Testis (tissue), 3 donors: ENCODE results near the gene OPCML. TPM values are rescaled to one million over a fixed set of nuclear protein-coding genes. Genes with fewer than 3 reads are reported as not detected.

Experiments
- DNase-seq: peaks from one replicate; pipeline ENCODE4 v3.0.0-alpha.2; 2019
- H3K27ac ChIP-seq, 2 donors: fragments of 200-600 bp; sonication (generic); one replicate each; pipeline ENCODE4 v1.5.1; 2019
- H3K27me3 ChIP-seq: fragments of 200-600 bp; sonication (generic); one replicate; pipeline ENCODE4 v1.5.1; 2019
- H3K36me3 ChIP-seq: fragments of 200-600 bp; sonication (generic); one replicate; pipeline ENCODE4 v1.5.1; 2017; ENCODE audit warnings: low read depth; ENCODE audit errors: missing control alignments
- H3K4me1 ChIP-seq: fragments of 200-600 bp; sonication (generic); one replicate; pipeline ENCODE4 v1.5.1; 2019
- H3K4me3 ChIP-seq, 2 donors: fragments of 200-600 bp; sonication (generic); one replicate each; pipeline ENCODE4 v1.5.1; 2017 to 2019
- H3K9me3 ChIP-seq: fragments of 200-600 bp; sonication (generic); one replicate; pipeline ENCODE4 v1.5.1; 2017
- CTCF ChIP-seq, 3 experiments: fragments of 450-650 bp in 2 of 3; fragments of 200-600 bp in 1 of 3; sonication (generic) in 1 of 3; IDR thresholded peaks; one replicate each; pipeline ENCODE4 v1.5.1; 2016 to 2019; ENCODE audit warnings: antibody characterized with exemption in 3 of 3, mild to moderate bottlenecking in 2 of 3, moderate library complexity in 1 of 3
- POLR2A ChIP-seq: fragments of 450-650 bp; IDR thresholded peaks from one replicate; pipeline ENCODE4 v1.6.1; 2017; ENCODE audit warnings: antibody characterized with exemption, mild to moderate bottlenecking, moderate library complexity
- WGBS, 2 donors: methylation state at CpG; one replicate each; pipeline ENCODE4 v1.1.5; 2018; 5-methylcytosine and 5-hydroxymethylcytosine counted together
- intact Hi-C: fragments of 100-400 bp; cut with DNase I; formaldehyde crosslinking; loops from one replicate; pipeline ENCODE4 v1.15.1; 2023; ENCODE audit warnings: low total_unique reads
- polyA plus RNA-seq: library from polyadenylated mRNA; stranded (reverse); fragments of 350-450 nt; fragmentation: Illumina TruSeq; extraction: RNeasy Lipid Tissue Mini Kit (QIAGEN cat#74804); gene quantifications from one replicate; pipeline ENCODE4 v1.2.3, GENCODE V29; 2014; ENCODE audit warnings: low read depth, low replicate concordance; ENCODE audit not compliant: insufficient read depth
- total RNA-seq, 2 donors: library from RNA; depleted of rRNA; stranded (reverse); fragments of >200 nt; gene quantifications; one replicate each; pipeline ENCODE4 v1.2.3, GENCODE V29; 2016

The OPCML gene
- total and polyA plus RNA-seq, 3 donors from 2014 or later = 0.16 to 2.7 (median 0.62) TPM

GRCh38 chr11:132586801-132587200 is 945.5 kb downstream of the OPCML start:
- TF ChIP-seq POLR2A (no peak), CTCF (IDR thresholded peaks at IDR 0.05) (no peak)
- no peak for DNase-seq
- no peak overlapping the region for H3K4me3 ChIP-seq
- WGBS, 2 donors = 71 to 79% methylated on average over 2 of the region's 2 CpGs
- H3K36me3 ChIP-seq = no peaks in the 10 kb centered on the region
- H3K9me3 ChIP-seq = no peaks in the 10 kb centered on the region
- intact Hi-C loops = no loop called here
- H3K27ac ChIP-seq = no peak overlapping the region
- H3K4me1 ChIP-seq = peaks cover 5% of the 10 kb centered on the region
- no peaks in the 10 kb centered on the region for H3K27me3 ChIP-seq

DNA sequence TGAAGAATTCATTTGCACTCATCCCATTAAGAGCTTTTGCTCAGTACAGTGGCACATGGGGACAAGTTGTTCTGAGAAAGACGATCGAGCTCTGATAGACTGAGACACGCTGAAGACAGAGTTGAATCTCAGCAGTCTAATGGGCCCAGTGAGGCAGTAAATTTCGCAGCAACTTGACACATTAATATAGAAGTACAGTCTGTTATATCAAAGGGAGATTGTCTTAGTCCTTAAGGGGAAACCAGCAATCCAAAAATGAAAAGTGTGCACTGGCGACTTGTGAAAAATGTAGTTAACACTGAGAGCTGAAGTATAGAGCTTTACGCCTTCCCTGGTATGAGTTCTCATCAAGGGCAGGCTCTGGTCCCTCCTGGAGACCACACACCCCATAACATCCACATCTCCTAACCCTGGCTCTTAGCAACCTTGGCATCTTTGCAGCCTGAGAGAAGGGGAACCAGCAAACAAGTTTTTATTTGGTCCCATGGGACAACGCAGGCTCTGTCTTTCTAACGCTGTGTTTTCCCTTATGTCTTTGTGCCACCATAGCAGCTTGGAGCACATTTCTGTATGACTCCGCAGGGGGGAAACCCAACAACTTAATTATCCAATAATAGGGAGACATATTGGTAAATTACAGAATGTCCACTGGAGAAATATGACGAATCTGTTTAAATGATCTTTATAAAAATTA is 952.5 kb downstream of the OPCML start:
- intact Hi-C loops = no loop called here
- 75 to 77% methylated on average over 10 of the region's 10 CpGs for WGBS, 2 donors

GRCh38 chr11:132579136-132579535 is 953.2 kb downstream of the OPCML start:
- no peak for DNase-seq
- intact Hi-C loops = no loop called here

More for the DNA sequence above, 952.5 kb downstream of the OPCML start:
- Histone ChIP-seq H3K36me3 (no peaks in the 10 kb centered on the region), H3K4me1 (no peaks in the 10 kb centered on the region), H3K27me3 (no peaks in the 10 kb centered on the region), H3K9me3 (no peaks in the 10 kb centered on the region), H3K27ac (no peak overlapping the region), H3K4me3 (no peak overlapping the region)
- DNase-seq = no peak
- no peak for TF ChIP-seq CTCF (IDR thresholded peaks at IDR 0.05)
- no peak for TF ChIP-seq POLR2A

GRCh38 chr11:132578580-132578979 is 953.7 kb downstream of the OPCML start:
- no peak overlapping the region for H3K4me3 ChIP-seq
- H3K27ac ChIP-seq = no peak overlapping the region
- no peak for DNase-seq
- H3K36me3 ChIP-seq = no peaks in the 10 kb centered on the region
- WGBS, 2 donors = 78 to 93% methylated on average over 1 of the region's 1 CpG
- no peaks in the 10 kb centered on the region for H3K4me1 ChIP-seq
- H3K9me3 ChIP-seq = no peaks in the 10 kb centered on the region
- H3K27me3 ChIP-seq = no peaks in the 10 kb centered on the region
- intact Hi-C loops = no loop called here
- TF ChIP-seq POLR2A (no peak), CTCF (IDR thresholded peaks at IDR 0.05) (no peak)

More at GRCh38 chr11:132579136-132579535, 953.2 kb downstream of the OPCML start:
- Histone ChIP-seq H3K4me1 (no peaks in the 10 kb centered on the region), H3K36me3 (no peaks in the 10 kb centered on the region), H3K9me3 (no peaks in the 10 kb centered on the region), H3K27me3 (no peaks in the 10 kb centered on the region), H3K4me3 (no peak overlapping the region), H3K27ac (no peak overlapping the region)
- no peak for TF ChIP-seq CTCF (IDR thresholded peaks at IDR 0.05)
- 93 to 95% methylated on average over 3 of the region's 3 CpGs for WGBS, 2 donors

DNA sequence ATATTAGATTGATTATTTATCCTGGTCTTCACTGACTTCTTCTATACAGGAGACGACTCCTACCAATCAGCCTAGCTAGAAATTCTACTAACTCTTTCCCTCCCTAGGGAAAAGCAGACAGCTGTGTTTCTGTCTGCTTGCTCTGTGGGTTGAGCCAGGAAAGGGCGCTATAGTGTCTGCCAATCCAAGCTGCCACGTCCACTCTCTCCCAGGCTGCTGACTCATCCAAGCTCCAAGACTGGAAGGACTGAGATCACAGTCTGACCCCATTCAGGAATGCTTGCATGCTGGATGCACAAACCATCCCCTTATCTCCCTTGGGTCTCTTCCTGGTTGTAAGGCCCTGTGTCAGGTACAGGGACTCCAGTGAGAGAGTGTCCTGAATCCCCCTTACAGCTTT is 955.6 kb downstream of the OPCML start:
- intact Hi-C loops = no loop called here
- no peak for DNase-seq
- Histone ChIP-seq H3K27ac (no peak overlapping the region), H3K9me3 (no peaks in the 10 kb centered on the region), H3K36me3 (no peaks in the 10 kb centered on the region), H3K4me1 (no peaks in the 10 kb centered on the region), H3K27me3 (no peaks in the 10 kb centered on the region), H3K4me3 (no peak overlapping the region)
- 74 to 75% methylated on average over 3 of the region's 3 CpGs for WGBS, 2 donors
- TF ChIP-seq CTCF (IDR thresholded peaks at IDR 0.05) = no peak
- TF ChIP-seq POLR2A = no peak
